Measurements from ENCODE around the gene BCL11B. TPM values are rescaled to one million over a fixed set of nuclear protein-coding genes. Genes with fewer than 3 reads are reported as not detected.

Gene BCL11B
- total and polyA plus RNA-seq, 2 of the 8 experiments (the other 6 are each of a cell fraction or from before 2014, with no cell fraction given) = 0.63 to 5.9 TPM

DNA sequence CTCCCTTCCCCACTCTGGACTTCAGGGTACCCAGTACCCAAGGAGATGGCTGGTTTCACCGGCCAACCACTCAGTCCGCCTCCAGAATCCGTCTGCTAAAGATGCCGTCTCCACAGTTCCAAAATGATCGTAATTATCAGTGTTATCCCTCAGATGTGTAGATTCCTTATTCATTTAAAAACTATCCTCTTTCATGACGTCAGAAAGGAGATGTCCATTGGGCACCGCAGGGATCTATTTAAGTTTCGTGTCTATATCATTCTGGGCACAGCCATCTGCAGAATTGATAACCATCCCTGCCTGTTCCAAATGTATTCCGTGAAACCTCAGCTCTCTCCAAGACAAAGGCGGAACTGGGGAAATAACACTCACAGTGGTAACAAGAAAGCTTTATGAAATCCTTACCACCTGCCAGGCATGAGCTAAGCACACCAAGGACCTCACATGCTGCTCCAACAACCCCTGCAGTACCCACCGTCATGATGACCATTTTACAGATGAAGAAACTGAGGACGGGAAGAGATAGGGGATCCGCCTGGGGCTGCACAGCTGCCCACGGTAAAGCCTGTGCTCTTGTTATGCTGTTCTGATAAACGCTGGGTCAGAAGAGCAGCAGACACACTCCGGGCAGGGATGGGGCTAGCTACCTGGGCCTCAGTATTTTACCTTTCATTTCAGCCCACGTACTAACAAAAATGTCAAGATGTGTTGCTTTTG lies 90.0 kb downstream of the BCL11B start (continued):
- TF ChIP-seq GABPA (IDR thresholded peaks at IDR 0.05; ENCODE audit: borderline replicate concordance, insufficient read depth, low read length) = no peak

Measured in H1 (cell line).